Uterine smooth muscle cell (primary cell): ENCODE data around the gene NES. TPM values are rescaled to one million over a fixed set of nuclear protein-coding genes. Genes with fewer than 3 reads are reported as not detected.

ENCODE experiments used
- total RNA-seq: library from RNA; depleted of rRNA; stranded (reverse); fragments of >200 nt; gene quantifications from 2 replicates; pipeline ENCODE4 v1.2.3, GENCODE V29; 2014

Gene NES, protein sequence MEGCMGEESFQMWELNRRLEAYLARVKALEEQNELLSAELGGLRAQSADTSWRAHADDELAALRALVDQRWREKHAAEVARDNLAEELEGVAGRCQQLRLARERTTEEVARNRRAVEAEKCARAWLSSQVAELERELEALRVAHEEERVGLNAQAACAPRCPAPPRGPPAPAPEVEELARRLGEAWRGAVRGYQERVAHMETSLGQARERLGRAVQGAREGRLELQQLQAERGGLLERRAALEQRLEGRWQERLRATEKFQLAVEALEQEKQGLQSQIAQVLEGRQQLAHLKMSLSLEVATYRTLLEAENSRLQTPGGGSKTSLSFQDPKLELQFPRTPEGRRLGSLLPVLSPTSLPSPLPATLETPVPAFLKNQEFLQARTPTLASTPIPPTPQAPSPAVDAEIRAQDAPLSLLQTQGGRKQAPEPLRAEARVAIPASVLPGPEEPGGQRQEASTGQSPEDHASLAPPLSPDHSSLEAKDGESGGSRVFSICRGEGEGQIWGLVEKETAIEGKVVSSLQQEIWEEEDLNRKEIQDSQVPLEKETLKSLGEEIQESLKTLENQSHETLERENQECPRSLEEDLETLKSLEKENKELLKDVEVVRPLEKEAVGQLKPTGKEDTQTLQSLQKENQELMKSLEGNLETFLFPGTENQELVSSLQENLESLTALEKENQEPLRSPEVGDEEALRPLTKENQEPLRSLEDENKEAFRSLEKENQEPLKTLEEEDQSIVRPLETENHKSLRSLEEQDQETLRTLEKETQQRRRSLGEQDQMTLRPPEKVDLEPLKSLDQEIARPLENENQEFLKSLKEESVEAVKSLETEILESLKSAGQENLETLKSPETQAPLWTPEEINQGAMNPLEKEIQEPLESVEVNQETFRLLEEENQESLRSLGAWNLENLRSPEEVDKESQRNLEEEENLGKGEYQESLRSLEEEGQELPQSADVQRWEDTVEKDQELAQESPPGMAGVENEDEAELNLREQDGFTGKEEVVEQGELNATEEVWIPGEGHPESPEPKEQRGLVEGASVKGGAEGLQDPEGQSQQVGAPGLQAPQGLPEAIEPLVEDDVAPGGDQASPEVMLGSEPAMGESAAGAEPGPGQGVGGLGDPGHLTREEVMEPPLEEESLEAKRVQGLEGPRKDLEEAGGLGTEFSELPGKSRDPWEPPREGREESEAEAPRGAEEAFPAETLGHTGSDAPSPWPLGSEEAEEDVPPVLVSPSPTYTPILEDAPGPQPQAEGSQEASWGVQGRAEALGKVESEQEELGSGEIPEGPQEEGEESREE (N-terminal part only)
- total RNA-seq: 32.2 and 68.6 TPM in 2 replicates

GRCh38 chr1:156676820-156677615 is at the start of gene NES:
TSS of gene NES (minus strand) at chr1:156677407. CDS start at chr1:156677264, 143 bp downstream.

GRCh38 chr1:156705321-156705917 is 28.2 kb upstream of the NES start, which contains the start of gene CRABP2:
TSS of gene CRABP2 (minus strand) at chr1:156705583. CDS start at chr1:156705446, 137 bp downstream.

DNA sequence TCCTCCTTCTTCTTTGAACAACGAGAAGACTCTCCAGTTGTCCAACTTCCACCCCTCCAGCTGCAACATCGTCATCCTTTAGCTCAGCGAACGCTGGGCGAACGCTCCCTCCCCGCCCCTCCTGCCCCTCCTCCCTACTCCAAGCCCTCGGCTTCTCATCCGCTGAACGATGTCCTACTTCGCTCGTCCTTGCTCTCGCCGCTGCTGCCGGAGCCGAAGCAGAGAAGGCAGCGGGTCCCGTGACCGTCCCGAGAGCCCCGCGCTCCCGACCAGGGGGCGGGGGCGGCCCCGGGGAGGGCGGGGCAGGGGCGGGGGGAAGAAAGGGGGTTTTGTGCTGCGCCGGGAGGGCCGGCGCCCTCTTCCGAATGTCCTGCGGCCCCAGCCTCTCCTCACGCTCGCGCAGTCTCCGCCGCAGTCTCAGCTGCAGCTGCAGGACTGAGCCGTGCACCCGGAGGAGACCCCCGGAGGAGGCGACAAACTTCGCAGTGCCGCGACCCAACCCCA is 35.4 kb downstream of the NES start, which contains the start of gene BCAN:
TSS of gene BCAN (plus strand) at position 357 of the 504 bp plus-strand sequence. CDS start 3,938 bp downstream, outside the sequence.

GRCh38 chr1:156618853-156619581 is 58.2 kb downstream of the NES start, which contains the start of gene HAPLN2:
TSS of gene HAPLN2 (plus strand) at chr1:156619415. CDS start at chr1:156623491, 4,076 bp downstream.

Other genes with a start within 250 kb of the NES start
- gene MEF2D, start 176.6 kb downstream of the NES start, total RNA-seq: 6.9 and 7.7 TPM in 2 replicates
- 27.6 and 83.3 TPM in 2 replicates for gene IQGAP3, start 104.8 kb downstream of the NES start, total RNA-seq
- not detected in 2 replicates for gene TTC24, start 97.7 kb downstream of the NES start, total RNA-seq
- 80.1 and 83.0 TPM in 2 replicates for gene NAXE, start 85.6 kb downstream of the NES start, total RNA-seq
- gene GPATCH4, start 75.9 kb downstream of the NES start, total RNA-seq: 14.6 and 34.1 TPM in 2 replicates
- gene HAPLN2, start 58.0 kb downstream of the NES start, total RNA-seq: not detected in 2 replicates
- 0.11 TPM in 1 of 2 replicates, not detected in the other for gene BCAN, start 35.3 kb downstream of the NES start, total RNA-seq
- gene CRABP2, start 28.2 kb upstream of the NES start, total RNA-seq: 17.0 and 21.5 TPM in 2 replicates
- 6.6 and 12.0 TPM in 2 replicates for gene METTL25B, start 51.1 kb upstream of the NES start, total RNA-seq
- 5.0 and 5.5 TPM in 2 replicates for gene ISG20L2, start 51.4 kb upstream of the NES start, total RNA-seq
- 49.0 and 50.9 TPM in 2 replicates for gene MRPL24, start 63.7 kb upstream of the NES start, total RNA-seq
- gene HDGF, start 74.3 kb upstream of the NES start, total RNA-seq: 121 and 180 TPM in 2 replicates
- 11.1 and 11.2 TPM in 2 replicates for gene PRCC, start 90.1 kb upstream of the NES start, total RNA-seq
- gene SH2D2A, start 139.4 kb upstream of the NES start, total RNA-seq: 0.25 TPM in 1 of 2 replicates, not detected in the other
- gene INSRR, start 181.7 kb upstream of the NES start, total RNA-seq: under 0.01 TPM in 1 of 2 replicates, not detected in the other
- gene NTRK1, start 183.5 kb upstream of the NES start, total RNA-seq: not detected in 2 replicates
- 1.3 and 1.6 TPM in 2 replicates for gene PEAR1, start 216.3 kb upstream of the NES start, total RNA-seq
- gene LRRC71, start 243.2 kb upstream of the NES start, total RNA-seq: not detected in 2 replicates